Gastrocnemius medialis (tissue), 4 donors: ENCODE measurements around the gene PAX8.

Source experiments
- POLR2A ChIP-seq, 2 donors: fragments of 450-650 bp; IDR thresholded peaks; one replicate each; pipeline ENCODE4 v1.6.1; 2017; ENCODE audit warnings: antibody characterized with exemption in 2 of 2, mild to moderate bottlenecking in 2 of 2, moderate library complexity in 2 of 2
- TF ChIP-seq, protein P1 (sequence below), 5 experiments: fragments of 450-650 bp in 3 of 5; fragments of 200-600 bp in 2 of 5; sonication (generic) in 2 of 5; IDR thresholded peaks in 4 of 5; conservative IDR thresholded peaks in 1 of 5; 1 replicate in 4 of 5; 2 replicates in 1 of 5; pipeline ENCODE4 v1.5.1; 2016 to 2019; ENCODE audit warnings: antibody characterized with exemption in 5 of 5, mild to moderate bottlenecking in 3 of 5, moderate library complexity in 3 of 5

DNA sequence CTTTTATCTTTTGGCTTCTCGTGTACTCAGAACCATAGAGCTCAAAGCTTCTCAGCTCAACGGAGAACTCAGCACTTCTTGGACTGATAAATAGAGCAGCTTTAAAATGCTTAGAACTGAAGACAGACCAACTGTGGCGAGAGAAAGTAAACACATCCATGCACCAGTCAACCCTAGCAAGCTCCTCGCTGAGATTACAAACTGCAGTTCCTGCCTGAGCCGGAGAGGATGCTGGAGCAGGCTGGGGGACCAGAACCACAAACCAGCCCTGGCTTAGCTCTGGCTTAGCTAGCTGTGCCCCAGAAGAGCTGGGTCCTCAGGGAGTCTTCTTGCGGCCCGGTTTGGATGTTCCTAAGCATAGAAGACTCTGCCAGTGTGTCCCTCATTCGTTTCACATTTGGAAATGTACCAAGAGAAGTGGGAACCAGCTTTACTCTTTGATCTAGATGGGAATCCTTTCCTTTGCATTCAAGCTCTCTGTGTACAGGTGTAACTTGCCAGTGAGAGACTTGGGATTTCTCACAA is 5.6 kb downstream of the PAX8 start:
- TF ChIP-seq, protein P1, sequence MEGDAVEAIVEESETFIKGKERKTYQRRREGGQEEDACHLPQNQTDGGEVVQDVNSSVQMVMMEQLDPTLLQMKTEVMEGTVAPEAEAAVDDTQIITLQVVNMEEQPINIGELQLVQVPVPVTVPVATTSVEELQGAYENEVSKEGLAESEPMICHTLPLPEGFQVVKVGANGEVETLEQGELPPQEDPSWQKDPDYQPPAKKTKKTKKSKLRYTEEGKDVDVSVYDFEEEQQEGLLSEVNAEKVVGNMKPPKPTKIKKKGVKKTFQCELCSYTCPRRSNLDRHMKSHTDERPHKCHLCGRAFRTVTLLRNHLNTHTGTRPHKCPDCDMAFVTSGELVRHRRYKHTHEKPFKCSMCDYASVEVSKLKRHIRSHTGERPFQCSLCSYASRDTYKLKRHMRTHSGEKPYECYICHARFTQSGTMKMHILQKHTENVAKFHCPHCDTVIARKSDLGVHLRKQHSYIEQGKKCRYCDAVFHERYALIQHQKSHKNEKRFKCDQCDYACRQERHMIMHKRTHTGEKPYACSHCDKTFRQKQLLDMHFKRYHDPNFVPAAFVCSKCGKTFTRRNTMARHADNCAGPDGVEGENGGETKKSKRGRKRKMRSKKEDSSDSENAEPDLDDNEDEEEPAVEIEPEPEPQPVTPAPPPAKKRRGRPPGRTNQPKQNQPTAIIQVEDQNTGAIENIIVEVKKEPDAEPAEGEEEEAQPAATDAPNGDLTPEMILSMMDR (IDR thresholded peaks at IDR 0.05 in 4 of 5, conservative IDR thresholded peaks at IDR 0.05 in 1 of 5): no peak
- no peak for TF ChIP-seq POLR2A (IDR thresholded peaks at IDR 0.05)
